ENCODE data around the gene ADAMTS2. TPM values are rescaled to one million over a fixed set of nuclear protein-coding genes. Genes with fewer than 3 reads are reported as not detected.

The ADAMTS2 gene
- total and polyA plus RNA-seq, 2 experiments from 2014 or later: 1.6 to 8.1 TPM

DNA sequence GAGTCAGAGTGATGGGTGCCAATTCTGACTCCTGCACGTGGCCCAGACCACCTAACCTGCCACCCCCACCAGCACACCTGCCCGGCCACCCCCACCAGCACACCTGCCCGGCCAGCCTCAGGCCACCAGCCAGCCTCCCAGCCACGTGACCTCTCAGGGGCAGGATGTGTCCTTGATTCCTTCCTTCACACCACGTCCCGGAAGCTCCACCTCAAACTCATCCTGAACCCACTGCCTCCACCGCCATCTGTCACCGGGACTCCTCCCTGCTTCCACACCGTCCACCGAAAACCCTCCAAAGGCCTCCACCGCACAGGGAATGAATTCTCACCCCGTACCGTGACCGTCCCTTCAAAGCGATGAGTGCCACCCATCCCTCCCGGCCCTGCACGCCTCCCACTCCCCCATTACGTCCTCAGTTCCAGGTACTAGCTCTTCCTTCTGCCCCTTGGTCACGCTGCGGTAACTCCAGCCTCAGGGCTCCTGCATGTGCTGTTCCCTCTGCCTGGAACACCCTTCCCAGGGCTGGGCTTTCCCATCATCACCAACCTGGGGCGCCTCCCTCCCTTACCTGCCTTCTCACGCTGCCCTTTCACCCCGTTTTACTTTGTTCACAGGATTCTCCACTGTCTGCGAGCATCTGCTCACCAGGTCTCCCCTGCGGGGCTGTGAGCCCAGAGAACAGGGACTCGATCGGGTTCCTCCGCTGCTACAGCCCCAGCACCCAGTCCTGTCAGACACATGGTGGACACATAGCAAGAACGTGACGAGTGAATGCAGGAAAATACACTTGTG lies 82.9 kb downstream of the ADAMTS2 start:
- H3K9me3 Mint-ChIP-seq: no peaks in the 10 kb centered on the region
- no peaks in the 10 kb centered on the region; the same call in 2 of the 3 replicates for H3K36me3 Mint-ChIP-seq (ENCODE audit: low read depth)

More for the DNA sequence above, 82.9 kb downstream of the ADAMTS2 start:
- H3K36me3 ChIP-seq (ENCODE audit: insufficient read depth): no peaks in the 10 kb centered on the region
- no peaks in the 10 kb centered on the region for H3K79me2 ChIP-seq (replicated peaks; ENCODE audit: insufficient read depth)
- no peaks in the 10 kb centered on the region for H4K20me1 ChIP-seq (replicated peaks; ENCODE audit: insufficient read depth)
- H3K4me3 ChIP-seq: no peak overlapping the region
- H3K27ac Mint-ChIP-seq: no peak overlapping the region
- TF ChIP-seq, protein P1, sequence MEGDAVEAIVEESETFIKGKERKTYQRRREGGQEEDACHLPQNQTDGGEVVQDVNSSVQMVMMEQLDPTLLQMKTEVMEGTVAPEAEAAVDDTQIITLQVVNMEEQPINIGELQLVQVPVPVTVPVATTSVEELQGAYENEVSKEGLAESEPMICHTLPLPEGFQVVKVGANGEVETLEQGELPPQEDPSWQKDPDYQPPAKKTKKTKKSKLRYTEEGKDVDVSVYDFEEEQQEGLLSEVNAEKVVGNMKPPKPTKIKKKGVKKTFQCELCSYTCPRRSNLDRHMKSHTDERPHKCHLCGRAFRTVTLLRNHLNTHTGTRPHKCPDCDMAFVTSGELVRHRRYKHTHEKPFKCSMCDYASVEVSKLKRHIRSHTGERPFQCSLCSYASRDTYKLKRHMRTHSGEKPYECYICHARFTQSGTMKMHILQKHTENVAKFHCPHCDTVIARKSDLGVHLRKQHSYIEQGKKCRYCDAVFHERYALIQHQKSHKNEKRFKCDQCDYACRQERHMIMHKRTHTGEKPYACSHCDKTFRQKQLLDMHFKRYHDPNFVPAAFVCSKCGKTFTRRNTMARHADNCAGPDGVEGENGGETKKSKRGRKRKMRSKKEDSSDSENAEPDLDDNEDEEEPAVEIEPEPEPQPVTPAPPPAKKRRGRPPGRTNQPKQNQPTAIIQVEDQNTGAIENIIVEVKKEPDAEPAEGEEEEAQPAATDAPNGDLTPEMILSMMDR (conservative IDR thresholded peaks at IDR 0.05; ENCODE audit: low read depth in 2 of 2): no peak
- TF ChIP-seq ZNF331 (CRISPR knock-in tag; IDR thresholded peaks at IDR 0.05; ENCODE audit: low read depth): no peak
- no peak for TF ChIP-seq ZNF114 (CRISPR knock-in tag; IDR thresholded peaks at IDR 0.05)
- no peak for TF ChIP-seq EZH2 (IDR thresholded peaks at IDR 0.05; ENCODE audit: low read depth, unreplicated experiment)
- no peak for TF ChIP-seq EZH2phosphoT487 (IDR thresholded peaks at IDR 0.05; ENCODE audit: unreplicated experiment)
- TF ChIP-seq POLR2AphosphoS5 (IDR thresholded peaks at IDR 0.05; ENCODE audit: low read depth): no peak
- TF ChIP-seq, protein P2, sequence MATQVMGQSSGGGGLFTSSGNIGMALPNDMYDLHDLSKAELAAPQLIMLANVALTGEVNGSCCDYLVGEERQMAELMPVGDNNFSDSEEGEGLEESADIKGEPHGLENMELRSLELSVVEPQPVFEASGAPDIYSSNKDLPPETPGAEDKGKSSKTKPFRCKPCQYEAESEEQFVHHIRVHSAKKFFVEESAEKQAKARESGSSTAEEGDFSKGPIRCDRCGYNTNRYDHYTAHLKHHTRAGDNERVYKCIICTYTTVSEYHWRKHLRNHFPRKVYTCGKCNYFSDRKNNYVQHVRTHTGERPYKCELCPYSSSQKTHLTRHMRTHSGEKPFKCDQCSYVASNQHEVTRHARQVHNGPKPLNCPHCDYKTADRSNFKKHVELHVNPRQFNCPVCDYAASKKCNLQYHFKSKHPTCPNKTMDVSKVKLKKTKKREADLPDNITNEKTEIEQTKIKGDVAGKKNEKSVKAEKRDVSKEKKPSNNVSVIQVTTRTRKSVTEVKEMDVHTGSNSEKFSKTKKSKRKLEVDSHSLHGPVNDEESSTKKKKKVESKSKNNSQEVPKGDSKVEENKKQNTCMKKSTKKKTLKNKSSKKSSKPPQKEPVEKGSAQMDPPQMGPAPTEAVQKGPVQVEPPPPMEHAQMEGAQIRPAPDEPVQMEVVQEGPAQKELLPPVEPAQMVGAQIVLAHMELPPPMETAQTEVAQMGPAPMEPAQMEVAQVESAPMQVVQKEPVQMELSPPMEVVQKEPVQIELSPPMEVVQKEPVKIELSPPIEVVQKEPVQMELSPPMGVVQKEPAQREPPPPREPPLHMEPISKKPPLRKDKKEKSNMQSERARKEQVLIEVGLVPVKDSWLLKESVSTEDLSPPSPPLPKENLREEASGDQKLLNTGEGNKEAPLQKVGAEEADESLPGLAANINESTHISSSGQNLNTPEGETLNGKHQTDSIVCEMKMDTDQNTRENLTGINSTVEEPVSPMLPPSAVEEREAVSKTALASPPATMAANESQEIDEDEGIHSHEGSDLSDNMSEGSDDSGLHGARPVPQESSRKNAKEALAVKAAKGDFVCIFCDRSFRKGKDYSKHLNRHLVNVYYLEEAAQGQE (IDR thresholded peaks at IDR 0.05; ENCODE audit: unreplicated experiment): no peak
- TF ChIP-seq, protein P3, sequence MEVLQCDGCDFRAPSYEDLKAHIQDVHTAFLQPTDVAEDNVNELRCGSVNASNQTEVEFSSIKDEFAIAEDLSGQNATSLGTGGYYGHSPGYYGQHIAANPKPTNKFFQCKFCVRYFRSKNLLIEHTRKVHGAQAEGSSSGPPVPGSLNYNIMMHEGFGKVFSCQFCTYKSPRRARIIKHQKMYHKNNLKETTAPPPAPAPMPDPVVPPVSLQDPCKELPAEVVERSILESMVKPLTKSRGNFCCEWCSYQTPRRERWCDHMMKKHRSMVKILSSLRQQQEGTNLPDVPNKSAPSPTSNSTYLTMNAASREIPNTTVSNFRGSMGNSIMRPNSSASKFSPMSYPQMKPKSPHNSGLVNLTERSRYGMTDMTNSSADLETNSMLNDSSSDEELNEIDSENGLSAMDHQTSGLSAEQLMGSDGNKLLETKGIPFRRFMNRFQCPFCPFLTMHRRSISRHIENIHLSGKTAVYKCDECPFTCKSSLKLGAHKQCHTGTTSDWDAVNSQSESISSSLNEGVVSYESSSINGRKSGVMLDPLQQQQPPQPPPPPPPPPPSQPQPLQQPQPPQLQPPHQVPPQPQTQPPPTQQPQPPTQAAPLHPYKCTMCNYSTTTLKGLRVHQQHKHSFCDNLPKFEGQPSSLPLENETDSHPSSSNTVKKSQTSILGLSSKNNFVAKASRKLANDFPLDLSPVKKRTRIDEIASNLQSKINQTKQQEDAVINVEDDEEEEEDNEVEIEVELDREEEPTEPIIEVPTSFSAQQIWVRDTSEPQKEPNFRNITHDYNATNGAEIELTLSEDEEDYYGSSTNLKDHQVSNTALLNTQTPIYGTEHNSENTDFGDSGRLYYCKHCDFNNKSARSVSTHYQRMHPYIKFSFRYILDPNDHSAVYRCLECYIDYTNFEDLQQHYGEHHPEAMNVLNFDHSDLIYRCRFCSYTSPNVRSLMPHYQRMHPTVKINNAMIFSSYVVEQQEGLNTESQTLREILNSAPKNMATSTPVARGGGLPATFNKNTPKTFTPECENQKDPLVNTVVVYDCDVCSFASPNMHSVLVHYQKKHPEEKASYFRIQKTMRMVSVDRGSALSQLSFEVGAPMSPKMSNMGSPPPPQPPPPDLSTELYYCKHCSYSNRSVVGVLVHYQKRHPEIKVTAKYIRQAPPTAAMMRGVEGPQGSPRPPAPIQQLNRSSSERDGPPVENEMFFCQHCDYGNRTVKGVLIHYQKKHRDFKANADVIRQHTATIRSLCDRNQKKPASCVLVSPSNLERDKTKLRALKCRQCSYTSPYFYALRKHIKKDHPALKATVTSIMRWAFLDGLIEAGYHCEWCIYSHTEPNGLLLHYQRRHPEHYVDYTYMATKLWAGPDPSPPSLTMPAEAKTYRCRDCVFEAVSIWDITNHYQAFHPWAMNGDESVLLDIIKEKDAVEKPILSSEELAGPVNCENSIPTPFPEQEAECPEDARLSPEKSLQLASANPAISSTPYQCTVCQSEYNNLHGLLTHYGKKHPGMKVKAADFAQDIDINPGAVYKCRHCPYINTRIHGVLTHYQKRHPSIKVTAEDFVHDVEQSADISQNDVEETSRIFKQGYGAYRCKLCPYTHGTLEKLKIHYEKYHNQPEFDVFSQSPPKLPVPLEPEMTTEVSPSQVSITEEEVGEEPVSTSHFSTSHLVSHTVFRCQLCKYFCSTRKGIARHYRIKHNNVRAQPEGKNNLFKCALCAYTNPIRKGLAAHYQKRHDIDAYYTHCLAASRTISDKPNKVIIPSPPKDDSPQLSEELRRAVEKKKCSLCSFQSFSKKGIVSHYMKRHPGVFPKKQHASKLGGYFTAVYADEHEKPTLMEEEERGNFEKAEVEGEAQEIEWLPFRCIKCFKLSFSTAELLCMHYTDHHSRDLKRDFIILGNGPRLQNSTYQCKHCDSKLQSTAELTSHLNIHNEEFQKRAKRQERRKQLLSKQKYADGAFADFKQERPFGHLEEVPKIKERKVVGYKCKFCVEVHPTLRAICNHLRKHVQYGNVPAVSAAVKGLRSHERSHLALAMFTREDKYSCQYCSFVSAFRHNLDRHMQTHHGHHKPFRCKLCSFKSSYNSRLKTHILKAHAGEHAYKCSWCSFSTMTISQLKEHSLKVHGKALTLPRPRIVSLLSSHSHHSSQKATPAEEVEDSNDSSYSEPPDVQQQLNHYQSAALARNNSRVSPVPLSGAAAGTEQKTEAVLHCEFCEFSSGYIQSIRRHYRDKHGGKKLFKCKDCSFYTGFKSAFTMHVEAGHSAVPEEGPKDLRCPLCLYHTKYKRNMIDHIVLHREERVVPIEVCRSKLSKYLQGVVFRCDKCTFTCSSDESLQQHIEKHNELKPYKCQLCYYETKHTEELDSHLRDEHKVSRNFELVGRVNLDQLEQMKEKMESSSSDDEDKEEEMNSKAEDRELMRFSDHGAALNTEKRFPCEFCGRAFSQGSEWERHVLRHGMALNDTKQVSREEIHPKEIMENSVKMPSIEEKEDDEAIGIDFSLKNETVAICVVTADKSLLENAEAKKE (CRISPR knock-in tag; IDR thresholded peaks at IDR 0.05): no peak
- no peak for TF ChIP-seq STAT1 (IDR thresholded peaks at IDR 0.05; ENCODE audit: unreplicated experiment)
- no peak for TF ChIP-seq CREB1 (CRISPR knock-in tag; IDR thresholded peaks at IDR 0.05; ENCODE audit: low read depth)
- TF ChIP-seq, protein P4, sequence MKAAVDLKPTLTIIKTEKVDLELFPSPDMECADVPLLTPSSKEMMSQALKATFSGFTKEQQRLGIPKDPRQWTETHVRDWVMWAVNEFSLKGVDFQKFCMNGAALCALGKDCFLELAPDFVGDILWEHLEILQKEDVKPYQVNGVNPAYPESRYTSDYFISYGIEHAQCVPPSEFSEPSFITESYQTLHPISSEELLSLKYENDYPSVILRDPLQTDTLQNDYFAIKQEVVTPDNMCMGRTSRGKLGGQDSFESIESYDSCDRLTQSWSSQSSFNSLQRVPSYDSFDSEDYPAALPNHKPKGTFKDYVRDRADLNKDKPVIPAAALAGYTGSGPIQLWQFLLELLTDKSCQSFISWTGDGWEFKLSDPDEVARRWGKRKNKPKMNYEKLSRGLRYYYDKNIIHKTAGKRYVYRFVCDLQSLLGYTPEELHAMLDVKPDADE (IDR thresholded peaks at IDR 0.05): no peak
- H2AFZ ChIP-seq: no peak overlapping the region
- no peaks in the 10 kb centered on the region for H3K27me3 ChIP-seq (ENCODE audit: insufficient read depth)
- H3K27me3 Mint-ChIP-seq (ENCODE audit: insufficient read depth, low read depth, poor library complexity): peaks cover 8% of the 10 kb centered on the region
- peaks cover 14% of the 10 kb centered on the region for H3K4me1 Mint-ChIP-seq
- ATAC-seq: no peak
- H3K27ac ChIP-seq (ENCODE audit: low read depth): no peak overlapping the region
- no peaks in the 10 kb centered on the region for H3F3A ChIP-seq (replicated peaks; ENCODE audit: low read depth)
- H3K4me1 ChIP-seq (ENCODE audit: insufficient read depth): no peaks in the 10 kb centered on the region
- H3K4me3 Mint-ChIP-seq: no peak overlapping the region
- H3K4me2 ChIP-seq: no peak overlapping the region
- no peak for DNase-seq (ENCODE audit: low spot score)
- no peaks in the 10 kb centered on the region for H3K9me2 ChIP-seq (ENCODE audit: insufficient read depth)

Measured in GM23338 (cell line).